Stimulated activated CD4-positive, alpha-beta T cell treated with anti-CD3 and anti-CD28 coated beads, Interleukin-1b, Interleukin-23, amount 100 ng/mL, for 48 hours (primary cell): ENCODE results near the gene SEPTIN2.
"Not testable (repeated sequence)": the region's sequence is repeated elsewhere in the genome, so short reads cannot be mapped to it uniquely, and the experiment has no call there.

Experiments
- DNase-seq: peaks from one replicate; pipeline ENCODE4 v3.0.0-alpha.2; 2020

Gene SEPTIN2

DNA sequence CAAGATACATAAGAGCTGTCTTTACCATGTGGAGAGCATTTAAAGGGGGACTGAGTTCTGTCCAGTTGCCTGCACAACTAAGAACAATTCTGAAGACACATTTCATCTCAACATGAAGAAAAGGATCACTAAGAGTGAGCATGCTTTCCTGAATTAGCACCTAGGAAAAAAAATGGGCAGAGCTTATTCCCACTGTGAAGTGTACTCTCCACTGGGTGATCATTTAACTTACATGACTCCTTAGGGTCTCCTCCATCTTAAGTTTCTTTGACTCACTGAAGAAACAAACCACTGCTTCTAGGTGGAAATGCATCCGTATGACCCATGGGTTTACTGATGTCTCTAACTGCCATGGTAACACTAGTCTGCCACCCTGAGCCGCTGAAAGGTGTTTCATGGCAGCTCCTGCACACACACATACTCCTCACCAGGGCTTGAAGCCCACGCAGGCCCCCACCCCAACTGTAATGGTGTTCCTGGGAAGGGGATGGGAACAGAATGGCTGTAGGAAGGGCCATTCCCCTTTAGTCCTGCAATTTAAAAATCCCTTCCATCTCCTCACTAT, 27.3 kb upstream of the SEPTIN2 start:
- no peak for DNase-seq

DNA sequence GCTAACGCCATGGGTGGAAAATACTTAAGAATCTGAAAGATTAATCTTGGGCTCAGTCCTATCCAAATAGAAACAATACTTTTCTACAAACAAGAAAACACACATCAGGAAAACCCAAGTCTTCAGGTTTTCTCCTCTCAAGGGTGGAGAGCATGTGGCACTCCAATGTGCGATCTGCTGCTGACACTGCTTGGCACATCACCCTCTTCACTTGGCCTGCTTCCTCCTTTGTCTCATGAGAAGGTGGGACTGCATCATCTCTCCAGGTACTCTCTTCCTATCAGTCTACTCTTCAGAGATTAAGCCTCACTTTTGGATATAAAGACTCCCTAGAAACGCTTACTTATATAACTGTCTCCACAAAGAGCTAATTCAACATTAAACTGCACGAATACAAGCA, 26.7 kb upstream of the SEPTIN2 start:
- DNase-seq = no peak

DNA sequence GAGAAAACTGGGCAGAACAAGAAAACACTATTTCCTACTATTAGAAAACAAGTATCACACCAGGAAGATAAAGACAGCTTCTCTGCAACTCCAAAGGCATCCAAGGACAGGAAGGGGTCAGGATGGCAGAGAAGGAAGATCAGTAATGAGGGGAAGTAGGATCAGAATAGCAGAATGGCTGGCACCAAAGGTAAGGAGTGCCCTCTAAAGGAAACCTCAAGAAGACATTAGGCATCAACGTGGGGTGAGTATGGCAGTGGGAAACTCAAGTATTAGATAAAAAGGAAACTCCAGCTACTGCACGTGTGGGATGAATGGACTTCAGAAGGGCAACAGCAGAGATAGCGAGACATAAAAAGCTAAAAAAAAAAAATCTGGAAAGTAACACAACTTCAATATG, 26.1 kb upstream of the SEPTIN2 start:
- no peak for DNase-seq

DNA sequence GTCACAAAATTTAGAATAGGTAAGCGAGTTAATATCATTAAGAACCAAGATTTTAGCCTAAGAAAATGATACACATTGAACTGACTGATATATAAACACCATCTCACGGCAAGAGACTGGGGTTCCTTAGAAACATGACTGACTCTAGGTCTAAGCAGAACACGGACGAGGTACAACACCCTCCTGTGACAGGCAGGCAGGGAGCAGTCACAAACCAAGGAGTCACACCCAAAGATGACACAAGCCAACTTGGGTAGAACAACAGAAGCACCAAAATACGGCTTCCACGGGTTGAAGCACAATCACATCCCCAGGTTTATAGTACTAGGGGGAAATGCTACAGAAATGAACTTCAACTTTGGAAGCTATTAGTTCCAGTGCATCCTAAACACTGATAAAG, 24.6 kb upstream of the SEPTIN2 start:
- DNase-seq = no peak

DNA sequence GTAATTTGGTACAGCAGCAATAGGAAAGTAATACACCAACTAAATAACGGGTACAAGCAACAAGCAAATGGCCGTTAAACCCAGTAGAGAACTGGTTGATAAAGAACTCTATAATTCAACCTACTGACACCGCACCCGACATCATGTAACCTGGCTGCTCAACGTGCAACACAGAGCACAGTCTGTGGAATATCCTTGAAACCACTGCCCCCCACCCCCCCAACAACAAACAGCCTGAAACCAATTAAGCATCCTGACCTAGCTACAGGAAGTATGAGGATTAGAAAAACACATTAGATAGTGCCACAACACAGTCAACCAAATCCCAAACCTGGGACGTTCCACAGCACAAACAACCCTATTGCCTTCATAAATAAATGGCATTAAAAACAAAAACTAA, 23.7 kb upstream of the SEPTIN2 start:
- no peak for DNase-seq

DNA sequence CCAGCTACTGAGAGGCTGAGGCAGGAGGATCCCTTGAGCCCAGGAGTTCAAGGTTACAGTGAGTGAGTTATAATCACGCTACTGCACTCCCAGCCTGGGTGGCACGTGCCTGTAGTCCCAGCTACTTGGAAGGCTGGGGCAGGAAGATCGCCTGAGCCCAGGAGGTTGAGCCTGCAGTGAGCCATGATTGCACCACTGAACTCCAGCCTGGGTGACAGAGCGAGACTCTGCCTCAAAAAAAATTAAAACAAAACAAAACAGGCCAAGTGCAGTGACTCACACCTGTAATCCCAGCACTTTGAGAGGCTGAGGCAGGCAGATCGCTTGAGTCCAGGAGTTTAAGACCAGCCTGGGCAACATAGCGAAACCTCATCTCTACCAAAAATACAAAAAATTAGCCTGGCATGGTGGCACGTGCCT, 22.3 kb upstream of the SEPTIN2 start:
- DNase-seq = not testable (repeated sequence)

DNA sequence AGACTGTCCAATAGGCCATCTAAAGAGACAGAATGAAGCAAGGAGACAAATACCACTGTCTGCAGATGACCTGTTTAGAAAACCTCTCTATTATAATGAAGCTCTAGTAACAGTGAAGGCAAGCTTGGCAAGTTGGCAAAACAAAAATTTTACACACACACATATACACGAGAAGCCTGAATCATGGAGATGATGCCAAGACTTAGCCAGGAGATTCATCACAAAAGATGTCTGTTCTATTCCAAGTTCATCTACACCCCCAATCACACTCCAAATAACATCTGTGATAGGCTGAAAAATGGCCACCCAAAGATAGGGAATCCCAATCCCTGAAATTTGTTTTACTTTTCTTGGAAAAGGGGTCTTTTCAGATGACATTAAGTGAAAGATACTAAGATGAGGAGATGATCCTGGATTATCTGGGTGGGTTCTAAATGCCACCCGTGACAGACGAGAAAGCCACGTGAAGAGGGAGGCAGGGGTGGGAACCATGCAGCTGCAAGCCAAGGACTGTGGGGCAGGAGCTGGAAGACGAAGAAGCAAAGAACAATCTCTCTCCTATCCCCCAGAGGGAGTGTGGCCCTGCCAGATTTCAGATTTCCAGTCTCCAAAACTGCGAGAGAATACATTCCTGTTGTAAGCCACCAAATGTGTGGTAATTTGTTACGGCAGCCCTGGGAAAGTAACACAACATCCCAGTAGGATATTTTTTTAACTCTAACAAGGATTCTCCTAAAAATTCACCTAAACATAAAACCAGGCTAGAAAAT, 20.2 kb upstream of the SEPTIN2 start:
- no peak for DNase-seq

DNA sequence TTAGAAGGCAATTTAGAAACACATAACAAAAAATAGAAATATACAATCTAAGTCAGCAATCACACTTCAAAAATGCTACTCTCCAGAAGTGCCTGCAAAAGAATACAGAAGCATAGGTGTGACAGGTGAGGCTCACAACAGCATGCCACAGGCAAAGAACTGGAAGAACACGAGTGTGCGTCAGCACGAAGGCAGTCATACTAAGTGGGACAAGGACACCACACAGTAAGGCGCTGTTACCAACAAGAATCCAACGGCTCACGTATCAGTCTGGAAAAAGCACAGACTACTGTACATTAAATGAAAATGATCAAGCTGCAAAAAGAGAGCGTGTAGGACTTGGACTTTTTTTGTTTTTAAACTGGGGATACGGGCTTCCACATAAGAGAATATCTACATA, 19.0 kb upstream of the SEPTIN2 start:
- no peak for DNase-seq

DNA sequence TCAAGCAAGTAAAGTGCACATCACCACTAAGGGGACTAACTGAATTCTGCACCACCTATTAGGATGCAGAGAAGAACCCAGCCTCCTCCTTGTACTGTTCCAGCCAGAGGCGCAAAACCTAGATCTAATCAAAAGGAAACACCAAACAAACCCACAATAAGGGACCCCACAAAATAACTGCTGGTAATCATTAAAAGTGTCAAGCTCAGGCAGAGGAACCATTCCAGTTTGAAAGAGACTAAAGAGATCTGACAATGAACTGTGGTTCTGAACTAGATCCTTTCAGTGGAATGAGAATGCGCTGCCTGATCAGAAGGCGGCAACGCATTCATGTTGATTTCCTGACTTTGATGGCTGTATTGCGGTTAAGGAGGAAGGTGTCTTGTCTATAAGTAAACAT, 17.1 kb upstream of the SEPTIN2 start:
- DNase-seq = no peak

DNA sequence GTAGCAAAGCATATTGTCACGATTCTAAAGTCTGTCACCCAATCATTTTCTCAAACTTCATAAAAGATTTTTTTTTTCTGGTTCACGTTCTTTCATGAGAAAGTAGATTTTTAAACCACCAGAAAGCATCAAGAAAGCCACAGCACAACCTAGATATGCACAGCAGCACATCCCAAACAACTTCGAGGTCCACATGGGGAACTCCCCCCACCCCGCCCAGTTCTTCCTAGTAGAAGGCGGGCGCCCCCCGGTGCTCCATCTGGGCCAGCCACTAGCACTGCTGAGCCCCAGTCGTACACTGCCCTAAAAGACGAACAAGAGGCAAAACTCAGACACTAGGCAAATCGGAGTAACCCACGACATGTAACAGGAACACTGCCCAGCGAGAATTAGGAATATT, 15.7 kb upstream of the SEPTIN2 start:
- DNase-seq = peak; percentile 18

DNA sequence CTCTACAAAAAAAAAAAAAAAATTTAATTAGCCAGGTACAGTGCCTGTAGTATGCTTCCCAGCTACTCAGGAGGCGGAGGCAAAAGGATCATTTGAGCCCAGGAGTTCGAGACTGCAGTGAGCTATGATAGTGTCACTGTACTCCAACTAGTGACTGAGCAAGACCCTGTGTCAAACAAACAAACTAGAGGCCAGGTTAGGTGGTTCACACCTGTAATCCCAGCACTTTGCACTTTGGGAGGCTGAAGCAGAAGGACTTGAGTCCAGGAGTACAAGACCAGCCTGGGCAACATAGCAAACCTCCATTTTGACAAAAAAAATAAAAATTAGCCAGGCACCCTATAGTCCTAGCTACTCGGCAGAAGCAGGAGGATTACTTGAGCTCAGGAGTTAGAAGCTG, 13.6 kb upstream of the SEPTIN2 start:
- DNase-seq = no peak

DNA sequence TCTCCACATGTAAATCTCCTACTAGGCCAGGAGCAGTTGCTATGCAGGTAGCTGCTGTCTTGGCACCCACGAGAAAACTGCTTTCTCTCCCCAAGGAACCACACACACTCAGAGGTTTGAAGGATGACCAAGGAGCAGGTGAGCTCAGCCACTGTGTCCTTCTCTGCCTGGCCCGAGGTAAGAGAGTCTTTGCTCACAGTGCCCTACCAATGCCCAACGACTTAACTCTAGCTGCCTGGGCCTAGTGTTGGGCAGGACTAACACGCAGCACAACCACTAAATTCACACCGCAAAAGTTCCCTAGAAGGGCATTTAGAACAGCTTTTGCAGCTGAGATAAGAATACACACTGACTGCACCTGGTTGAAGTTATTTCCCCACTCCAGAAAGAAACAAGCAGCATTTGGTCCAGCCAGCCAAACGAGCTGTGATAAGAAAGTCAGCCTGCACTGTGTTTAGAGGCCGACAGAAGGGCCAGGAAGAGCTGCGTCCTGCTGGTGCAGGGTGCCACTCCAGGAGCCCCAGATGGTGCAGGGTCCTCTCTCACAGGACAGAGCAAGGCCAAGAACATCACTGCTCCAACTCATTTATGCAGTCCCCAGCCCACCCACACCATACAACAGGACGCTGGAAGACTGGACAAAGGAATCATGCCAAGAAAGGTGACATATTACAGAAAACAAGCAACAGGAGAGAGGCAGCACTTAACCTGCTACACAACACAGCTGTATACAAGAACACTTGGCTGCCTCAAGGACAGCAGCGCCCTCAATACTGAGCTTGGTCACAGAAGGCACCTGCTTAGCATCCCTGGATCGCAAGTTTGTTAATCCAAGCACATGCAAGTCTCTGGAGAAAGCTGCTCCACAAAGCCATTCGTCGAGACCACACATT, 12.7 kb upstream of the SEPTIN2 start:
- no peak for DNase-seq

DNA sequence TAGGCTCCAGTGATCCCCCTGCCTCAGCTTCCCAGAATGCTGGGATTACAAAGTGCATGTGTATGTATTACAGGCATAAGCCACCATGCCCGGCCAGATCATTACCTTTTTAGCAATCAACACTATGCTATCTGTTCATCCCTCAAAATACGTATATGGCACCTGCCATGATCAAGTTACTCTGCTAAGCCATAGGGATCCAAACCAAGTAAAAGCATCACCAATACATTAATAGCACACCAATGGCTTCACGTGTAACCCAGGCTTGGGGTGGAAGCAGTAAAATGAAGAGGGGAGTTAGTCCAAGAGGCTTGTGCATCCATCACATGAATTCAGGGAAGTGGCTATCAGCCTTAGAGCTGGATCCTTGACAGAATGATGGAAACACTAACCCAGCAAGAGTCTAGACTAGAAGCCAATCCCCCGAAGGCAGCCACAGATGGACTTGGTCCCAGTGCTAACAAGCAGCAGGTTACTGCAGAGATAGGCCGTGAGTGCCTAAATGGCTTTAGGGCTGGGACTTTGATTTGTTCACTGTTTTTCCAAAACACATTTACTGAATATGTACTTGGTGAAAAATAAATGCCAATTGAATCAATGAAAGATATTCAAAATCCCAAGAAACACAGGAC, 11.6 kb upstream of the SEPTIN2 start:
- DNase-seq = no peak

DNA sequence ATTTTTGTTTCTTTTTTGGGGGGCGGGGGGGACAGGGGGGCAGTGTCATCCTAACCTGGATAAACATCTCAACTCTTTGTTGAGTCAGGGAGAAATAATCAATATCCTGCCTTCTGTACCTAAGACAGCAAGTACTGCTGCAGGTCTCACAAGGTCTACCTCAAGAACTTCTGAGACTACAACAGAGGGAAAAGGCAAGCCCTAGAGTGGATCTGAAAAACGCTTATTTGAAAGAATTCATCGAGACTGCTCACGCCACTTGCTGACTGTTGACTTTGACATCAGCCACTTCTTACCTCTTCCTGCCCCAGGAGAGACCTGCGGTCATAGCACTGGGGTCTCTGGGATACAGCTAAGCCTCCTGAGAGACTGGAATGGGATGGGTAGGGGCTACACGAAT, 8.7 kb upstream of the SEPTIN2 start:
- no peak for DNase-seq

DNA sequence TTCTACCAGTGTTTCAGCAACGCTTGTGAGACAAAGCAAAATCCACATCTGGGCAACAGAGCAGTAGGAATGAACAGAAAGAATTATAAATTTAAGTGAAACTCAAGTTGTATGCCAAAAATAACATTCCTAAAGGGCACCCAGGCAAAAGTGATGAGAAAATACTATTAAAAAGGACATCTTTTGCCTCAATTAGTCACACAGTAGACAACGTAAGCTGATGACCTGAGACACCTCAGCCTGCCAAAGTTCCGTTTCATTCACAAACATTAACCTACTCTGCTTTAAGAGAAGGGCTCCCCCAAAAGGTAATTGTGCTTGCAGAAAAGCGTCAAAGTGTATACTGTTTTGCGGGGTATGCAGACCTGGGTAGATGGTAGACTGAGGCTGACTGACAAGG, 7.5 kb upstream of the SEPTIN2 start:
- DNase-seq = no peak

DNA sequence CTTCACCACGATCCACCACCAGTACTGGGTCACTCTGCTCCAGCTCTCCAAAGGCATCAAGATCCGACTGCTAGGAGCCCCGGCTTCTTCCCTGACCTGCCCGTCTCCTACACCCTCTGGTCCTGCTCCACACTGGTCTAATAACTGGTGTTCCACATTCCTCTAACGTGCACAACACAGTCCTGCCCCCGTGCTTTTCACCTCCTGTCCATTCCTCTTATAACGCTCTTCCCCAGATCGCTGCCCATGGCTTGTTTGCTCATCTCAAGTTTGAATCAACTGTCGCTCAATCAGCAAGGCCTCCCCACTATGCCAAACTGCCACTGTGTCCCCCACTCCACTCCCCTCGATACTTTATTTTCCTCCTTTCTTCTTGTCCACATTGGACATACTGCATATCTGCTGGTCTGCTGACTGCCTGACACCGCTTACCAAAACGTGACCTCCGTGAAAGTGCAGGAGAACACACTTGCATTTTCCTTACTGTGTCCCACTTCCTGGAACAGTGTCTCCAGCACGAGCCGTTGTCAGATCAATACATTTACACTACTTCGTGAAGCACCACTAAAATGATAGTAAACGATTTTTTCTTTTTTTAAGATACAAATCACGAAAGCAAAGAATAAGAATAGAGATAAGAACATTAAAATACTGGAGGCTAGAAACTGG, 6.8 kb upstream of the SEPTIN2 start:
- no peak for DNase-seq

DNA sequence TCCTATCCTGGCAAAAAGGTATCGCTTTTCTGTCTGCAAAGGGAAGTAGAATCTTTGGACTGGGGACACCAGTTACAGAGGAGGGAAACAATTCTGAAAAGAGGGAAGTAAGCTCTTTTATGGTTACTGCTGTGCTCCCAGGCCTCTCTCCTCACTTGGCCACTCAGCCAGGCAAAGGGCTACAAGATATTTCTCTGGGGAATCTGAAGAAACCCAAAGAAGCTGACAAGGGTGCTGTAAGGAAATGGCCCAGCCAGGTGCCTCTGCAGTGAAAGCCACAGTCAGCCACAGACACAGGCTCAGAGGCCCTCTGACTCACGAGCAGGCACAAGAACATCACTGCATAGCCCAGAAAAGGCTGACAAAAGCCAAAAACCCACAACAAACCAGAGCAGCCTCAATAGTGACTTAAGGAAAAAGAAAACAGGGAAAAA, 6.0 kb upstream of the SEPTIN2 start:
- DNase-seq = peak; percentile 73

DNA sequence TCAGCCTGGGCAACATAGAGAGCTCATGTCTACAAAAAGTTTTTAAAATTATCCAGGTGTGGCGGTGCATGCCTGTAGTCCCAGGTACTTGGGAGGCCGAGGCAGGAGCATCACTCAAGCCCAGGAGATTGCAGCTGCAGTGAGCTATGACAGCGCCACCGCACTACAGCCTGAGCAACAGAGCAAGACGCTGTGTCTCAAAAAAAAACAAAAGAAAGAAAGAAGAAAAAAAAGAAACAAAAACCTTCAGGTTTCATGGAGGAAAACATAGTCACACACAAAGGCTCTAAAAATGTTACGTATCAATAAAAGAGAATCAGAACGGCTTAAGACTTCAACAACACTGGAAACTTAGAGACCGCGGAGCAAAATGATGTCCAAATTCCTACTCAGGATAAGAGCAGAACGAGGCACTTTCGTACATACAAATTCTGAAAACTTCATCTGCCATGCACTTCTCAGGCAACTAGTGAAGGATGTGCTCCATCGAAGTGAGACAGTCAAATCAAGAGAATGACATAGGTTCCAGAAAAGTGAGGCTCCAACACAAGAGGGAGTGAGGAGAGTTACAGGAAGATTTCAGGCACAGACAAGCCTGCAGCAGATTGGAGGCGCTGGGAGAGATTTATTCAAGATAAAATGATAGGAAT, 4.7 kb upstream of the SEPTIN2 start:
- no peak for DNase-seq

DNA sequence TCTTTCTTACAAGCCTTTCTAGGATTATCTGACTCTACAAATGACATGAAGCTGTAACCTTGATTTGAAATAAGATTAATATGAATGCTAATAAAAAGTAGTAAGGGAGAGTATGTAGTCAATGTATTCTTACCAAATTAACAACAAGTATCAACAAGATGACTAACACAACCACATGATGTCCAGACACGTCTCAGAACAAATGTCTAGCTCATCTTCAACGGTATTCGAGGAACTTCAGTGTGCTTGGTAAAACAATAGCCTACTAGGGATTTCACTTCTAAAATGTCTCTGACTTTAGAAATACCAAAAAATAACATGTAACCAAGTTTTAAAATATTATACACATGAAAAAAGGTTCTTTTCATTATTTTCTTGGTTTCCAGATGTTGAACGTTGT, 3.6 kb upstream of the SEPTIN2 start:
- DNase-seq = no peak

DNA sequence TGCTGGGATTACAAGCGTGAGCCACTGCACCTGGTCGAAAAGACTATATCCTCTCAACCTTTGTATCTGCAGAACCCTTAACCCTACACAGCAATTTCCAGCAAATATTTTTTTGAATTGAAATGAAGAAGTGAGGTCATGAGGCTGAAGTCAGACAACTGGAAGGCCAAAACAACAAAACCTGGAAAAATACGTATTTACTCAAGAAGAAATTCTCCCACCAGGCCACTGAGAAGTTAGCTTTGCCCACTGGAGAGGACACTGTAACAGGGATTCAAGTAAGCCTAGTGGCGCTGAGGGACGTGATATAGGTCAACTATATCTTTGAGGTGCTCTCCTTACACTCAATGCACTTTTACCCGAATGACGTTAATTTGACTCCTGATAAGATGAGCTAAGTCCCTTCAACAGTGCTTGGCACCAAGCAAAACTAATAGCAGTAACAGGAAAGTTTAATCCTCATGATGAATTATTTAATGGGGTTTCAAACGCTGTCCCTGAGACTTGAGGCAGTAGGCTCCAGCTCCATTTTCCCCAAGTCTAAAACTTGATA, 2.1 kb upstream of the SEPTIN2 start:
- no peak for DNase-seq

DNA sequence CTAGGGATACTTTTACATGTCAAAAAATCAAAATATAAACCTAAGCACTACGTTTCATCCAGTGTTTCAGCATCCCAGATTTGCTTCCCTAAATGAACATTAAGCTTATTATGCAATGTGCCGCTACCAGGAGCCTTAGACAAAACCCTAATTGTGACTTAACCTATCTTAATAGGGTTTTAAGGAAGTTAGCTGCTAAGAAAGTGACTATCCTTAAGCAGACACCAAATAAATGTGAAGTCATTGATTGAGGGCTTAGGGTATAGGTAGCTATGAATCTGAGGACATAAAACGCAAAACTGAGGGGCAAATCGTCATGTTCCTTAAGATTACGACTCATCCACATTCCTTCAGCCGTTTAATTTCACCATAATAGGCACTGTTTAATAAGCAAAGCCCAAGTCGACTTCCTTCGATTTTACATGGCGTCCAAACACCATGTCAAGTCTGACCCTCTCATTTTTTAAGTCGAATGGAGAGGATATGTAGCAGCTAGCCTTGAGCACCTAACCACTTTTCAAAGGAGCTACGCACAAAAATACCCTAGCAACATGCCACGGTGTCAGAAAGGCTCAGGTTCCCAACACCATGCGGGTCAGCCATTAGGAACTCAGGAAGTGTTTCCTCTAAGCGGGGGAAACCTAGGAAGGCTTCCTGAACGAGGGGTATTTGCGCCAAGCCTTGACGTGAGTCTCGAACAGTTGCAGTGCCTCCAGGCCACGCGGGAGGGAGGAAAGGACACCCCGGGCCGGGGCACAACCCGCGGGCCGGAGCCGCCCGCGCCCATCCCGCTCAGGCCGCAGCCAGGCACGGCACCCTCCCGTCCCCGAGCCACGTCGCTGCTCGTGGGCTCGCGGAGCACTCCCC, 1.3 kb upstream of the SEPTIN2 start:
- DNase-seq = no peak
